OCI-LY1 (cell line): ENCODE data around the gene GOLPH3L.

Source experiments
- CTCF ChIP-seq: fragments of 200-600 bp; sonication (generic), shearing (Covaris generic); IDR thresholded peaks from 2 replicates; pipeline ENCODE4 v1.5.1; 2017; ENCODE audit warnings: mild to moderate bottlenecking, antibody characterized with exemption, low read length, moderate library complexity, mixed read lengths
- EZH2 ChIP-seq: fragments of 200-600 bp; sonication (generic), shearing (Covaris generic); IDR thresholded peaks from 2 replicates; pipeline ENCODE4 v1.8.0; 2017; ENCODE audit warnings: borderline replicate concordance, mixed run types, mild to moderate bottlenecking, antibody characterized with exemption, low read length, moderate library complexity, mixed read lengths

DNA sequence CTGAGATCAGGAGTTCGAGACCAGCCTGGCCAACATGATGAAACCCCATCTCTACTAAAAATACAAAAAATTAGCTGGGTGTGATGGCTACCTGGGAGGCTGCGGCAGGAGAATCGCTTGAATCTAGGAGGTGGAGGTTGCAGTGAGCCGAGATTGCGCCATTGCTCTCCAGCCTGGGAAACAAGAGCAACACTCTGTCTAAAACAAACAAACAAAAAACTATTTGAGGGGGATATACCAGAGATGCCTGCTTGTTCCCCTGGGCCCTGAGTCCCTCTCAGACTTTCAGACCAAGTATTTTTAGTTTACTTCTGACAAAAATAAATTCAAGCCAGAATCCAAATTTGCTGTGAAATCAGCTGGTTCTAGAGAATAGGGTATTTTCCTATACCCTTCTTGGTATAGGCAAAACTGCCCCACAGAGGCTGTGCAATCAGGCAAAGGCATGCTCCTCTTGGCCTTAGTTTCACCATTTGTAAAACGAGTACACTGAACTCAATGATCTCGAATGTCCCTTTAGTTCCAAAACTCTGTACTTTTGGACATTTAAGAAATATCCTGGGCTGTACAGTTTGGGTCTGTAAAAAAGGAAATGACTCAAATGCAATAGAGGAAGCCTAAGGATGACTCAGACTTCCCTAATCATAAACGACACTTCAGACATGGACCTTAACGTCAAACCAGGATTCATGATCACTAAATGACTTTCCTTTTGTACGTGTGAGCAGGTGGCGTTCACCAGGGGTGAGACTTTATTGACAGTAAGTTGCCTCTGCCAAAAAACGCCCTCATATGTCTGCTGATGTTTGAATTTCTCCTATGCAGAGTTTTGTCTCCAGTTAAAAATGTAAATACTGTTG lies 83.7 kb downstream of the GOLPH3L start:
- TF ChIP-seq CTCF (no peak), EZH2 (no peak)
